ENCODE results near the gene DAP. TPM values are rescaled to one million over a fixed set of nuclear protein-coding genes. Genes with fewer than 3 reads are reported as not detected.

DAP gene
- total RNA-seq, 1 experiment from 2014 or later, result 95.9 TPM

- TF ChIP-seq, protein P1, sequence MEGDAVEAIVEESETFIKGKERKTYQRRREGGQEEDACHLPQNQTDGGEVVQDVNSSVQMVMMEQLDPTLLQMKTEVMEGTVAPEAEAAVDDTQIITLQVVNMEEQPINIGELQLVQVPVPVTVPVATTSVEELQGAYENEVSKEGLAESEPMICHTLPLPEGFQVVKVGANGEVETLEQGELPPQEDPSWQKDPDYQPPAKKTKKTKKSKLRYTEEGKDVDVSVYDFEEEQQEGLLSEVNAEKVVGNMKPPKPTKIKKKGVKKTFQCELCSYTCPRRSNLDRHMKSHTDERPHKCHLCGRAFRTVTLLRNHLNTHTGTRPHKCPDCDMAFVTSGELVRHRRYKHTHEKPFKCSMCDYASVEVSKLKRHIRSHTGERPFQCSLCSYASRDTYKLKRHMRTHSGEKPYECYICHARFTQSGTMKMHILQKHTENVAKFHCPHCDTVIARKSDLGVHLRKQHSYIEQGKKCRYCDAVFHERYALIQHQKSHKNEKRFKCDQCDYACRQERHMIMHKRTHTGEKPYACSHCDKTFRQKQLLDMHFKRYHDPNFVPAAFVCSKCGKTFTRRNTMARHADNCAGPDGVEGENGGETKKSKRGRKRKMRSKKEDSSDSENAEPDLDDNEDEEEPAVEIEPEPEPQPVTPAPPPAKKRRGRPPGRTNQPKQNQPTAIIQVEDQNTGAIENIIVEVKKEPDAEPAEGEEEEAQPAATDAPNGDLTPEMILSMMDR (conservative IDR thresholded peaks at IDR 0.05; ENCODE audit: low read depth, low read length), result no peak
- TF ChIP-seq EZH2 (IDR thresholded peaks at IDR 0.05; ENCODE audit: borderline replicate concordance, low read depth, low read length, poor library complexity, severe bottlenecking), result no peak
- POLR2A ChIA-PET (ENCODE audit: low non-redundant PET), result interaction anchor here (0.5 kb wide), 1 partner anchor 361 kb away, joined by 3 read pairs; no protein-coding TSS in a partner anchor
- H3K27me3 ChIP-seq (replicated peaks; ENCODE audit: insufficient read depth, low read depth, low read length, poor library complexity), result no peaks in the 10 kb centered on the region
- H3K9me3 ChIP-seq (ENCODE audit: low read depth, low read length, poor library complexity, severe bottlenecking), result no peaks in the 10 kb centered on the region
- no peaks in the 10 kb centered on the region for H3K4me1 ChIP-seq (ENCODE audit: insufficient read depth, low read length, poor library complexity, severe bottlenecking)
- no TSS peak for BruUV-seq (replicated peaks)
- no peak overlapping the region for H3K27ac ChIP-seq (ENCODE audit: low read depth, low read length, poor library complexity, severe bottlenecking)
- no peaks in the 10 kb centered on the region for H3K36me3 ChIP-seq (ENCODE audit: insufficient read depth, low read length, poor library complexity, severe bottlenecking)
- DNase-seq (ENCODE audit: low spot score), result no peak
- intact Hi-C loops (cut with micrococcal nuclease; ENCODE audit: unreplicated experiment), result no loop called here
- CTCF ChIA-PET, result no interaction called here
- no peak overlapping the region for H3K4me3 ChIP-seq (ENCODE audit: low read depth, low read length, poor library complexity, severe bottlenecking)
Observed at GRCh38 chr5:10715605-10716290, 45.3 kb downstream of the DAP start.

GRCh38 chr5:10712574-10713366, 48.3 kb downstream of the DAP start:
- Histone ChIP-seq H3K36me3 (ENCODE audit: insufficient read depth, low read length, poor library complexity, severe bottlenecking) (no peaks in the 10 kb centered on the region), H3K4me1 (ENCODE audit: insufficient read depth, low read length, poor library complexity, severe bottlenecking) (no peaks in the 10 kb centered on the region), H3K4me3 (ENCODE audit: low read depth, low read length, poor library complexity, severe bottlenecking) (no peak overlapping the region), H3K27me3 (replicated peaks; ENCODE audit: insufficient read depth, low read depth, low read length, poor library complexity) (no peaks in the 10 kb centered on the region), H3K27ac (ENCODE audit: low read depth, low read length, poor library complexity, severe bottlenecking) (no peak overlapping the region), H3K9me3 (ENCODE audit: low read depth, low read length, poor library complexity, severe bottlenecking) (no peaks in the 10 kb centered on the region)
- CTCF ChIA-PET, result no interaction called here
- POLR2A ChIA-PET (ENCODE audit: low non-redundant PET), result no interaction called here
- TF ChIP-seq EZH2 (IDR thresholded peaks at IDR 0.05; ENCODE audit: borderline replicate concordance, low read depth, low read length, poor library complexity, severe bottlenecking), result no peak
- TF ChIP-seq, protein P1 (conservative IDR thresholded peaks at IDR 0.05; ENCODE audit: low read depth, low read length), result no peak
- intact Hi-C loops (cut with micrococcal nuclease; ENCODE audit: unreplicated experiment), result no loop called here
- BruUV-seq (replicated peaks), result no TSS peak
- no peak for DNase-seq (ENCODE audit: low spot score)

GRCh38 chr5:10711562-10711961, 49.5 kb downstream of the DAP start:
- H3K27ac ChIP-seq (ENCODE audit: low read depth, low read length, poor library complexity, severe bottlenecking), result no peak overlapping the region
- H3K4me3 ChIP-seq (ENCODE audit: low read depth, low read length, poor library complexity, severe bottlenecking), result no peak overlapping the region
- no peak for DNase-seq (ENCODE audit: low spot score)
- POLR2A ChIA-PET (ENCODE audit: low non-redundant PET), result no interaction called here
- no peaks in the 10 kb centered on the region for H3K36me3 ChIP-seq (ENCODE audit: insufficient read depth, low read length, poor library complexity, severe bottlenecking)
- H3K27me3 ChIP-seq (replicated peaks; ENCODE audit: insufficient read depth, low read depth, low read length, poor library complexity), result no peaks in the 10 kb centered on the region
- intact Hi-C loops (cut with micrococcal nuclease; ENCODE audit: unreplicated experiment), result no loop called here
- no TSS peak for BruUV-seq (replicated peaks)
- TF ChIP-seq, protein P1 (conservative IDR thresholded peaks at IDR 0.05; ENCODE audit: low read depth, low read length), result no peak
- no peak for TF ChIP-seq EZH2 (IDR thresholded peaks at IDR 0.05; ENCODE audit: borderline replicate concordance, low read depth, low read length, poor library complexity, severe bottlenecking)
- H3K4me1 ChIP-seq (ENCODE audit: insufficient read depth, low read length, poor library complexity, severe bottlenecking), result no peaks in the 10 kb centered on the region
- CTCF ChIA-PET, result no interaction called here
- H3K9me3 ChIP-seq (ENCODE audit: low read depth, low read length, poor library complexity, severe bottlenecking), result no peaks in the 10 kb centered on the region

Data from A673 (cell line).